Measurements from ENCODE around the gene LRBA. TPM values are rescaled to one million over a fixed set of nuclear protein-coding genes. Genes with fewer than 3 reads are reported as not detected.

The LRBA gene
- total and polyA plus RNA-seq, 9 of the 15 experiments (the other 6 are each of a cell fraction or from before 2014, with no cell fraction given): 24.2 to 88.7 (median 59.7) TPM

GRCh38 chr4:150515135-150515534, 499.9 kb downstream of the LRBA start:
- ATAC-seq: no peak
- POLR2A ChIA-PET: no interaction called here
- Histone ChIP-seq H3K27ac (ENCODE audit: extremely low read depth, low read depth, low read length) (no peak overlapping the region), H3K9me3 (replicated peaks; ENCODE audit: control insufficient read depth, insufficient read depth, low read depth, low read length) (no peaks in the 10 kb centered on the region), H2AFZ (ENCODE audit: low read depth, low read length) (no peak overlapping the region), H3K9ac (ENCODE audit: insufficient read depth in 1 of 2, low read depth in 2 of 2, low read length in 2 of 2) (no peak overlapping the region), H3K9me1 (ENCODE audit: control insufficient read depth, insufficient read depth, low read length) (no peaks in the 10 kb centered on the region), H3K36me3 (ENCODE audit: control insufficient read depth, insufficient read depth, low read length) (no peaks in the 10 kb centered on the region), H3K4me3 (no peak overlapping the region), H3K4me1 (replicated peaks in 1 of 2; ENCODE audit: control insufficient read depth in 2 of 2, insufficient read depth in 2 of 2, low read length in 2 of 2) (peaks cover 0 to 5% of the 10 kb centered on the region in 2 experiments; a peak in 2 of 5 replicates), H3K79me2 (ENCODE audit: control insufficient read depth, insufficient read depth, low read length) (no peaks in the 10 kb centered on the region), H4K20me1 (replicated peaks; ENCODE audit: control insufficient read depth, insufficient read depth, low read length) (no peaks in the 10 kb centered on the region), H3K4me2 (ENCODE audit: insufficient read depth, low read length) (no peak overlapping the region), H3K27me3 (ENCODE audit: control insufficient read depth in 2 of 2, insufficient read depth in 2 of 2, low read length in 2 of 2) (no peaks in the 10 kb centered on the region)
- no peak for FAIRE-seq
- DNase-seq (ENCODE audit: extremely low read depth in 1 of 4, low spot score in 3 of 4): no peak
- WGBS (ENCODE audit: insufficient coverage, low coverage, missing lambda C conversion rate): 100% methylated on average over 1 of the region's 1 CpG
- intact Hi-C loops (cut with micrococcal nuclease) (no loop called here), in situ Hi-C loops (cut with MboI) (no loop called here)
- BruUV-seq (replicated peaks): no TSS peak
- CTCF ChIA-PET (ENCODE audit: low intra/inter-chr PET ratio): no interaction called here
- no peak for TF ChIP-seq SMARCC2 (IDR thresholded peaks at IDR 0.05; ENCODE audit: low read depth)
- TF ChIP-seq AFF4 (CRISPR knock-in tag; IDR thresholded peaks at IDR 0.05): no peak
- TF ChIP-seq, protein P1, sequence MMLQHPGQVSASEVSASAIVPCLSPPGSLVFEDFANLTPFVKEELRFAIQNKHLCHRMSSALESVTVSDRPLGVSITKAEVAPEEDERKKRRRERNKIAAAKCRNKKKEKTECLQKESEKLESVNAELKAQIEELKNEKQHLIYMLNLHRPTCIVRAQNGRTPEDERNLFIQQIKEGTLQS (IDR thresholded peaks at IDR 0.05): peak; percentile 84
- TF ChIP-seq, protein P1 (CRISPR knock-in tag; conservative IDR thresholded peaks at IDR 0.05): no peak
- peak; percentile 41; the same call in 1 of the 2 replicates for TF ChIP-seq CEBPB (tag; IDR thresholded peaks at IDR 0.05)
- no peak for TF ChIP-seq CEBPG (CRISPR knock-in tag; IDR thresholded peaks at IDR 0.05)
- TF ChIP-seq CEBPG (tag; conservative IDR thresholded peaks at IDR 0.05 in 1 of 2, IDR thresholded peaks at IDR 0.05 in 1 of 2): peak; percentile 58 to 70; a peak in 3 of 4 replicates

All from K562 (cell line).